Hippocampal formation (tissue), 2 donors: ENCODE results near the gene MFRP.

Experiments used
- DNase-seq, 2 donors: peaks; one replicate each; lab custom pipeline; 2025; lab: John Stamatoyannopoulos, UW

Gene MFRP

DNA sequence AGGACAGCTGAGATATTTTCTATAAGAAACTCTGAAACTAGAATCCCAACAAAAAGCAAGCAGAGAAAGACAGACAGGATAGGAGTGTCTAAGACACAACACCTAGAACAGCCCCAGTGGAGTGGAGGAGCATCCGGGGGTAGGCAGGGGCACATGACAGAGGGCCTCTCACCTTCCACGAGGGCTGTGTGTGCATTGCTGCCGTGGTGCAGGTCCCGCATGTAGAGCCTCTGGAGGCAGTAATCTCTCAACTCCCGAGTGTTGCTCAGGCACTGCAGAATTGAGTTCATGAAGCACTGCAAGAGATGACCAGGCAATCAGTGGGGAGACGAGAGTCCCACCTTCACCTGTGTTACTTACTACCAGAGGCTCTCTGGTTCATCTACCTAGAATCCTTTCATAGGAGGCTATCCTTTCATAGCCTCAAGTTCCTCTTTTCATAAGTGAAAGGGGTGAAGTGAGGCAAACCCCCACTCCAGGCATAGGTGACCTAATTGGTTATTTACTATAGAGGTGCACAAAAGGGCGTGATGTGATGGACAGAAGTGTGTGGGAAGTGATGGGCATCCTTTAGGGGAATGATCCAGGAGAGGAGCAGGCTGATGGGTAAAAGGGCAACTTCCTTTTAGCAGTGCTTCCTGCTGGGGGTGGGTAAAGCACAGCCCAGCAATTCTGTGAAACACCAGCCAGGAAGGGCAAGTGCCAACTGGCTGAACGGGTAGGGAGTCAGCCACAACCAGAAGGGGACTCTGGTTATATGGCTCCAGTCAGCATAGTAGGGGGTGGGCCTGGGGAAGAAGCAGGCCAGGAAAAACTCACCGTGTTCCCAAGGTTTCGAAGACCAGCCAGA is 13.1 kb upstream of the MFRP start:
- no peak for DNase-seq

DNA sequence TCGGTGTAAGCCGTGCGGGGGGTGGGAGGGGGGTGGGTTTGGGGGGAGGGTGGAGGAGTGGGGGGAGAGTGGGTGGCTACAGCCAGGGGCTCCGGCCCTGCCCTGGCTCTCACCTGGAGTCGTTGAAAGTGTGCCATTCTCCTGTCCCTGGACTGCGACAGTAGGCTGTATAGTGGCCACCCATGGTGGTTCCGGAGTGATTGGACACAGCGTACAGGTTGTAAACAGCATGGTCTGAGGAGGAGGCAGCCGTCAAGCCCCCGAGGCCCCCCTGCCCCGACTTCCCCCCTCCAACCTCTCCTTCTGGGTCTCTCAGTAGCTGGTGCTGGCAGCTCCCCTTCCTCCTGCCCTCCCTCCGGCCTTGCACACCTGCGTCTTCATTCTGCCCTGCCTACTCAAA is 10.6 kb upstream of the MFRP start:
- DNase-seq = no peak

GRCh38 chr11:119356349-119357031 is 10.0 kb upstream of the MFRP start:
- DNase-seq = peak; percentile 44 to 68

DNA sequence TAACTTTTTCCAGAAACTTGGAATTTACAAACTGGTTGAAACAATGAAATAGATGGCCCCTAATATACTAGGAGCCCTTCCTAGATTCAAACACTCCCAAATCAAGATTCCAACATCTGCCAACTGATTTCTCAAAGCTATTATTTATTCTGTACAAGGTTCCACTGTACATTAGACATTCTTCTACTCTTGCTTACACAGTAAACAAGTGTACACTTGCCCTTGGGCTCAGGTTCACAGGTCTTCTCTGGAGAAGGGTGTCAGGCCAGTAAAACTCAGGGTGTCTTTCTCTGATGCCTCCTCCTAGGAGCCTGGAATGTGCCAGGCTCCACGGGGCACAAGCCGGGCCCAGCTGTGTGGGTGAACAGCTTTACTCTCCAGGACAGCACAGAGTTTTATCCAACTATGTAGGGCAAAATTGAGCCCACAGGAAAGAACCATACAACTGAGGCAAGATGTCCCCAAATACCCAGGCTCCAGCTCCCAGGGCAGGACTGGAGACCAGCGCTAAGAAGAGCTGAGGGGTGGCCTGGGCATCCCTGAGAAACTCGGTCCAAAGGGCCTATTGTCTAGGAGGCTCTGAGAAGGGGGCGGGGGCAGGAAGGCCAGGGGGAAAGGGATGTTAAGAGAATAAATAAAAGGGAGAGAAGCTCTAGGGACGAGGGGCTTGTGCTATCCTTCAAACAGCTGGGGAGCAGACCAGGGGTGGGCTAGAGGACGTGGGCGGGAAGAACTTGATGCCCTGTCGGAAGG is 8.8 kb upstream of the MFRP start:
- DNase-seq = no peak

DNA sequence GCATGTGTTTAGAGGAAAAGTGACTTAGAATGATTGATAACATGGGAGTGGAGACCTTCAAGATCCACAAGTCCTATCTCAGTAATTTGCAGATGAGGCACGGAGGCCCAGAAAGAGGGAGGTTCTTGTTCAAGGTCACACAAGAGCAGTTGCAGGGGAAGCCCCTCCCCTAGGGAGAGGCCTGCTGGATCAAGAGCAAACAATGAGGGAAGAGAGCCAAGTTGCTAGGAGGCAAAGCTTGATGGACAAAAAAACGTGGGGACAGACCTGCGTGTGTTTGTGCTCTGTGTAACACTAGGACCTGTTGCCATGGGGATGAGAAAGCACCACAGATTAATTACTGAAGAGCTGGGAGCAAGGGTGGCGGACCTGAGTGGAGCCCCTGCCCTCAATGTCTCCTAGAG is 6.4 kb upstream of the MFRP start:
- peak; percentile 31 to 49 for DNase-seq

- DNase-seq = no peak
These were observed 4.7 kb upstream of the MFRP start for GRCh38 chr11:119351232-119351631.

GRCh38 chr11:119350302-119350701 is 3.8 kb upstream of the MFRP start:
- DNase-seq = no peak

GRCh38 chr11:119347940-119348605 is 1.6 kb upstream of the MFRP start:
- no peak for DNase-seq

- no peak for DNase-seq
These were observed 737 bp upstream of the MFRP start for GRCh38 chr11:119347242-119347641.

- no peak for DNase-seq
These were observed 820 bp downstream of the MFRP start for GRCh38 chr11:119345685-119346084.

DNA sequence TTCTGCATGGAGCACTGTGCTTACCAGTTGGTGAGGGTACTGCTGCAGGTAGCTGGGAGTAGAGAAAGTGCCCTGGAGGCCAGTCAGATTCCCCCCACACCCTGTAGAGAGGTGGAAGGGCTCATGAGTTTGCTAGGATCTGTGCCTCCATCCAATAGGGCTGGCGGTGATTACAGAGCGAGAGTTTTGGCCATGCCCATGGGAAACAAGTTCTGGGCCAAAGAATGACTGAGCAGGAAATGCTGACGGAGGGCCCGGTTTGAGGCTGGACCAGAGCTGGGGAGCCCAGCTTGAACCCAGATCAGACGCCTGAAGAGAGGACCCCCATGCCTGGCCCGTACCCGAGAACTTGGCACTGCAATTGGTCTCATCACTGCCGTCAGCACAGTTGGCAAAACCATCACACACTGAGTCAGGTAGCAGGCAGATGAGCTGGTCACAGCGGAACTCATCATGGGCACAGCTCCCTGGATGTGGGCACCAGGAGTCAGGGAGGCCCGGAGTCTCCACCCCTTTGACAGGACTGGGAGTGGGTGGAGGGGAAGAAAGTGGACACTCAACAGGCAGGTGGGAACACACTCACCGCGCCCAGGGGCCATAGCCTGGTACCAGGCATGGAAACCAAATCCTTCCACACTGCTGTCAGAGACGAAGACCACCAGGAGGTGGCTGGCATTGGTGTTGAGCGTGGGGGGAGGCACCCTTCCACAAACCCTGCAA is 2.1 kb downstream of the MFRP start:
- DNase-seq = no peak

DNA sequence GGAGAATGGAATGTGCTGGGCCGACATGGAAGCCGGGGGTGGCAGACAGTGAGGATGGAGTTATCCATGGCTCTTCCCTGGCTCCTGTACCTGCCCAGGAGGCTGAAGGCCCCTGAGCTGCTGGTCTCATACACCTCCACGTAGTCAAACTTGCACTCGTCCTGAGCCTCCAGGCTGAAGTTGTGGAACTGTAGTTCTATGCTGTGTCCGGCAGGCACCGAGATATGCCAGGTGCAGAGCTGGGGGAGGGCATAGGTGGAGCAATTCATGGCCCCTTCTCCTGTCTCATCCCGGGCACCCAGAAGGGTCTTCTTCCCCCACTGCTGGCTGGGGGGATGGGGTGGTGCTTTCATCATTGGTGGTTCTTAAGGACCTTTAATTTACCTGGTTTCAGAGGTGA is 2.8 kb downstream of the MFRP start:
- DNase-seq = no peak

GRCh38 chr11:119342362-119343130 is 4.0 kb downstream of the MFRP start:
- no peak for DNase-seq

GRCh38 chr11:119342023-119342300 is 4.5 kb downstream of the MFRP start:
- no peak for DNase-seq

- DNase-seq = no peak
These were observed 5.1 kb downstream of the MFRP start for GRCh38 chr11:119341222-119342022.

DNA sequence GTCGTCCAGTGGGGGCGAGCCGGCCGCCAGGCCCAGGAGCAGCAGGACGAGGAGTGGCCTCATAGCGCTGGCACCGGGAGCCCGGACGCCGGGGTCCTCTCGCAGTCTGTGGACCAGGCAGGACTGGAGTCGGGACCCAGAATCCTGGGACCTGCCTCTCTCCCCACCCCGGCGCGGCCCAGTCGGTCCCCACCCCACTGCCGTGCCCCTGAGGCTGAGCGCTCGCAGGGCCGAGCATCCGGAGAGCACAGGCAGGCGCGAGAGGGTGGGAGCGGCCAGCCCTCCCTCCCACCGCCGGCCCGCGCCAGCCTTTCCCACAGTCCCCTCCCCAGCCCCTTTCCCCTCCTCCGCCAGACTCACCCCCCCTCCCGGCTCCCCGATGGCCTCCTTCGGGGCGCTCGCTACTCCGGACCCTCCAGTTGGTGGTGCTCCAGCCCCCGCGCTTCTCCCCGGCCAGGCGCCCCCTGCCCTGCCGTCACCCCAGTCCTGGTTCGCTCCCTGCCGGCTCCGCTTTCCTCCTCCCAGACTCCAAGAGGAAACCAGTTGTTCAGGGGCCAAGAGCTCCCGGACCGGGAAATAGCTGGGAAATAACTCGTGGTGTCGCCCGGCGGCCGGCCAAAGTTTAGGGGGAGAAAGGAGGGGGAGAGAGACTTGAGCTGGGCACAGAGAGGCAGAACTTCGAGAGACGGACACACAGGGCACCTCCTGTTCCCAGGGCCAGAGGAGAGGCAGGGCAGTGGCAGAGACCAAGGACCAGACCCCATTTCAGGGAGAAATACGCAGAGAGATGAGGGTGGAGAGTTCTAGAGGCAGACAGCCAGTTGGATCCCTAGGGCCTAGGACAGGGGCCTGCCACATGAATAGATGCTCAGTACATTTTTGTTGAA is 5.9 kb downstream of the MFRP start, which contains the start of gene C1QTNF5:
Gene C1QTNF5 (minus strand): TSS at position 549 of the 887 bp plus-strand sequence. CDS start 486 bp downstream, at position 63.
- peak; percentile 61 to 71 for DNase-seq

GRCh38 chr11:119339589-119340334 is 6.7 kb downstream of the MFRP start:
- DNase-seq = peak in 1 of 2 donors; percentile 54

DNA sequence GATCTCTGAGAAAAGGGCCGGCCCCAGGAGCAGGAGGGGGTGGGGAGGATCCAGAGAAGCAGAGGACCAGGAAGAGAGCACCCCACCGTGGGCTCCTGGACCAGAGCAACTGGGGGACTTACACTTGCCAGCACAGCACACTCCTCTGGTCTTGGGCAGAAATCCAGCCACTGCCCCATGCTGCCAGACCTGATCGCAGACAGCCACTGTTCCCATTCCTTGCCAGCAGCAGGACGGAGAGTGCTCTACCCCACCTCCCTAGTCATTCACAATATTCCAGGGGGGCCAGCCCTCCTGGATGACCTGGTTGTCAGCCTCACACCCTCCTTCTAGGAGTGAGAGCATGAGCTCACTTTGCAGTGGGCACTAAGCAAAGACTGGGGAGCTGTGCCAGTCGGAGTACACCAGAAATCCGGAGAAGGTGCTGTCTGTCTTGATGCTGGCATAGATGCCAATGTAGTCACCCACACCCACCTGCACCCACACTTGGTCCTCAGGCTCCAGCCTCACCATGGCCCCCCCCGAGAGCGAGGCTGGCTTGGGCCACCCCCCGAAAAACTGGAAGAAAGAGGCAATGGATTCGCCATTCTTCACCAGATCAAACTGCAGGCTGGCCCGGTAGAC is 7.4 kb downstream of the MFRP start:
- no peak for DNase-seq
